ENCODE results near the gene EPB41L4A.
"Not testable (repeated sequence)": the region's sequence is repeated elsewhere in the genome, so short reads cannot be mapped to it uniquely, and the experiment has no call there.

EPB41L4A gene

GRCh38 chr5:112257976-112258375, 161.1 kb downstream of the EPB41L4A start:
- DNase-seq (ENCODE audit: low spot score), result no peak

GRCh38 chr5:112257005-112257404, 162.1 kb downstream of the EPB41L4A start:
- no peak for DNase-seq (ENCODE audit: low spot score)

GRCh38 chr5:112254303-112254702, 164.8 kb downstream of the EPB41L4A start:
- DNase-seq (ENCODE audit: low spot score), result no peak

GRCh38 chr5:112253478-112254250, 165.4 kb downstream of the EPB41L4A start:
- no peak for DNase-seq (ENCODE audit: low spot score)

GRCh38 chr5:112250551-112250950, 168.5 kb downstream of the EPB41L4A start:
- no peak for DNase-seq (ENCODE audit: low spot score)

GRCh38 chr5:112248623-112249022, 170.5 kb downstream of the EPB41L4A start:
- no peak for DNase-seq (ENCODE audit: low spot score)

GRCh38 chr5:112247960-112248359, 171.1 kb downstream of the EPB41L4A start:
- DNase-seq (ENCODE audit: low spot score), result no peak

- DNase-seq (ENCODE audit: low spot score), result peak; percentile 13
Measured at GRCh38 chr5:112245656-112246055, 173.4 kb downstream of the EPB41L4A start.

GRCh38 chr5:112239996-112240395, 179.1 kb downstream of the EPB41L4A start:
- DNase-seq (ENCODE audit: low spot score), result peak; percentile 87

GRCh38 chr5:112238473-112238872, 180.6 kb downstream of the EPB41L4A start:
- no peak for DNase-seq (ENCODE audit: low spot score)

GRCh38 chr5:112237456-112237855, 181.6 kb downstream of the EPB41L4A start:
- DNase-seq (ENCODE audit: low spot score), result no peak

- DNase-seq (ENCODE audit: low spot score), result no peak
Measured at GRCh38 chr5:112234000-112234399, 185.1 kb downstream of the EPB41L4A start.

GRCh38 chr5:112232667-112233066, 186.4 kb downstream of the EPB41L4A start:
- no peak for DNase-seq (ENCODE audit: low spot score)

- DNase-seq (ENCODE audit: low spot score), result no peak
Measured at GRCh38 chr5:112230606-112231005, 188.5 kb downstream of the EPB41L4A start.

- peak; percentile 93 for DNase-seq (ENCODE audit: low spot score)
Measured at GRCh38 chr5:112228667-112229066, 190.4 kb downstream of the EPB41L4A start.

- DNase-seq (ENCODE audit: low spot score), result no peak
Measured at GRCh38 chr5:112227911-112228631, 191.0 kb downstream of the EPB41L4A start.

- DNase-seq (ENCODE audit: low spot score), result no peak
Measured at GRCh38 chr5:112226215-112226614, 192.9 kb downstream of the EPB41L4A start.

GRCh38 chr5:112222997-112223396, 196.1 kb downstream of the EPB41L4A start:
- DNase-seq (ENCODE audit: low spot score), result not testable (repeated sequence)

- DNase-seq (ENCODE audit: low spot score), result no peak
Measured at GRCh38 chr5:112221128-112221527, 197.9 kb downstream of the EPB41L4A start.

GRCh38 chr5:112219000-112219399, 200.1 kb downstream of the EPB41L4A start:
- DNase-seq (ENCODE audit: low spot score), result no peak

GRCh38 chr5:112217843-112218579, 201.1 kb downstream of the EPB41L4A start:
- DNase-seq (ENCODE audit: low spot score), result no peak

- DNase-seq (ENCODE audit: low spot score), result no peak
Measured at GRCh38 chr5:112216140-112216539, 202.9 kb downstream of the EPB41L4A start.
